Suprapubic skin (tissue), 4 donors: ENCODE data around the gene PCBP2. TPM values are rescaled to one million over a fixed set of nuclear protein-coding genes. Genes with fewer than 3 reads are reported as not detected.

Experiments
- DNase-seq, 2 donors: peaks; one replicate each; pipeline ENCODE4 v3.0.0-alpha.2; 2019; ENCODE audit warnings: low spot score in 2 of 2
- H3K27ac ChIP-seq: fragments of 200-600 bp; sonication (generic); one replicate; pipeline ENCODE4 v1.5.1; 2019
- H3K27me3 ChIP-seq: fragments of 200-600 bp; sonication (generic); one replicate; pipeline ENCODE4 v1.5.1; 2019
- H3K36me3 ChIP-seq: fragments of 200-600 bp; sonication (generic); one replicate; pipeline ENCODE4 v1.5.1; 2019
- H3K4me1 ChIP-seq: fragments of 200-600 bp; sonication (generic); one replicate; pipeline ENCODE4 v1.5.1; 2019
- H3K4me3 ChIP-seq: fragments of 200-600 bp; sonication (generic); one replicate; pipeline ENCODE4 v1.5.1; 2019; ENCODE audit warnings: mild to moderate bottlenecking
- H3K9me3 ChIP-seq: fragments of 200-600 bp; sonication (generic); one replicate; pipeline ENCODE4 v1.5.1; 2019
- EP300 ChIP-seq: sonication (generic); formaldehyde crosslinking; IDR thresholded peaks from one replicate; pipeline ENCODE4 v1.6.1; 2017; ENCODE audit warnings: antibody characterized with exemption
- POLR2A ChIP-seq, 2 donors: fragments of 450-650 bp; IDR thresholded peaks; one replicate each; pipeline ENCODE4 v1.6.1; 2017; ENCODE audit warnings: antibody characterized with exemption in 2 of 2, mild to moderate bottlenecking in 2 of 2, moderate library complexity in 2 of 2
- POLR2AphosphoS5 ChIP-seq, 3 donors: sonication (generic); formaldehyde crosslinking; IDR thresholded peaks; one replicate each; pipeline ENCODE4 v1.6.1; 2017; ENCODE audit warnings: antibody characterized with exemption in 3 of 3
- WGBS: methylation state at CpG from one replicate; pipeline ENCODE4 v1.1.5; 2018; 5-methylcytosine and 5-hydroxymethylcytosine counted together
- total RNA-seq, 4 donors: library from RNA; depleted of rRNA; stranded (reverse); fragments of >200 nt; gene quantifications; one replicate each; pipeline ENCODE4 v1.1.0, GENCODE V29; 2016
- TF ChIP-seq, protein P1 (sequence below), 2 donors: fragments of 200-600 bp in 1 of 2; fragments of 450-650 bp in 1 of 2; sonication (generic) in 1 of 2; IDR thresholded peaks; one replicate each; pipeline ENCODE4 v1.5.1; 2016 to 2019; ENCODE audit warnings: antibody characterized with exemption in 2 of 2, mild to moderate bottlenecking in 1 of 2, moderate library complexity in 1 of 2

Gene PCBP2
- total RNA-seq, 4 donors from 2014 or later = 480 to 803 (median 584) TPM

DNA sequence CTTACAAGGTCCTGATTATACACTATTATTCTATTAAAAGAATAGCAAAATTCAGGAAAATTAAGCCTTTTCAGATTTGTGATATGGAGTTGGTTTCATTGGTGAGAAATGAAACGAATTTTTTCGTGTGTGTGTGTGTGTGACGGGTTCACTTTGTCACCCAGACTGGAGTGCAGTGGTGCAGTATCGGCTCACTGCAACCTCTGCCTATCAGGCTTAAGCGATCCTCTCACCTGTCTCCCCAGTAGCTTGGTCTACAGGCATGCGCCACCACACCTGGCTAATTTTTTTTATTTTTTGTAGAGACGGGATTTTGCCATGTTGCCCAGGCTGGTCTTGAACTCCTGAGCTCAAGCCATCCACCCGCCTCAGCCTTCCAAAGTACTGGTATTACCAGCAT lies 9.7 kb downstream of the PCBP2 start:
- H3K9me3 ChIP-seq = no peaks in the 10 kb centered on the region
- no peak overlapping the region for H3K27ac ChIP-seq
- H3K27me3 ChIP-seq = no peaks in the 10 kb centered on the region
- DNase-seq = no peak
- 88% methylated on average over 8 of the region's 8 CpGs for WGBS
- no peak overlapping the region for H3K4me3 ChIP-seq
- H3K4me1 ChIP-seq = peaks cover 13% of the 10 kb centered on the region
- peaks cover 100% of the 10 kb centered on the region for H3K36me3 ChIP-seq
- TF ChIP-seq, protein P1, sequence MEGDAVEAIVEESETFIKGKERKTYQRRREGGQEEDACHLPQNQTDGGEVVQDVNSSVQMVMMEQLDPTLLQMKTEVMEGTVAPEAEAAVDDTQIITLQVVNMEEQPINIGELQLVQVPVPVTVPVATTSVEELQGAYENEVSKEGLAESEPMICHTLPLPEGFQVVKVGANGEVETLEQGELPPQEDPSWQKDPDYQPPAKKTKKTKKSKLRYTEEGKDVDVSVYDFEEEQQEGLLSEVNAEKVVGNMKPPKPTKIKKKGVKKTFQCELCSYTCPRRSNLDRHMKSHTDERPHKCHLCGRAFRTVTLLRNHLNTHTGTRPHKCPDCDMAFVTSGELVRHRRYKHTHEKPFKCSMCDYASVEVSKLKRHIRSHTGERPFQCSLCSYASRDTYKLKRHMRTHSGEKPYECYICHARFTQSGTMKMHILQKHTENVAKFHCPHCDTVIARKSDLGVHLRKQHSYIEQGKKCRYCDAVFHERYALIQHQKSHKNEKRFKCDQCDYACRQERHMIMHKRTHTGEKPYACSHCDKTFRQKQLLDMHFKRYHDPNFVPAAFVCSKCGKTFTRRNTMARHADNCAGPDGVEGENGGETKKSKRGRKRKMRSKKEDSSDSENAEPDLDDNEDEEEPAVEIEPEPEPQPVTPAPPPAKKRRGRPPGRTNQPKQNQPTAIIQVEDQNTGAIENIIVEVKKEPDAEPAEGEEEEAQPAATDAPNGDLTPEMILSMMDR (IDR thresholded peaks at IDR 0.05) = no peak
- TF ChIP-seq POLR2AphosphoS5 (IDR thresholded peaks at IDR 0.05) (no peak), EP300 (no peak), POLR2A (IDR thresholded peaks at IDR 0.05) (no peak)

DNA sequence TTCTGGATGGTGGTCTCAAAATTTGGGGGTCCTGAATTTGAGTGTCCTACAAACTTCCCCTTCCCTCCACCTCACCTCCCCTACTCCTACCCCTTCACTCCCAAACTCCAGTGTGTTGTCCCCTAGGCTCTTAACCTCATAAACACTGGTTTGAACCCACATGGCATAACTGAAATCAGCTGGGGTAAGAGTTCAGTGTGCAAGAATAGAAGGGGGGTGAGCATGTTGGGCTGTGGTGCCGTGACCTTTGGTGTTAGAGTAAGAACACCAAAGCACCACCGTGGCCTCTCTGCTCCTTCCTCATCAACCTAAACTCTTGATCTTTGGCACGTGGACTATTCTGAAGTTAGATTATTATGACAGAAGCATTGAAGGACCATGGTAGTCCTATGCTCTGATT lies 11.0 kb downstream of the PCBP2 start:
- H3K4me3 ChIP-seq = no peak overlapping the region
- no peaks in the 10 kb centered on the region for H3K9me3 ChIP-seq
- no peaks in the 10 kb centered on the region for H3K27me3 ChIP-seq
- no peak for DNase-seq
- WGBS = 80% methylated on average over 3 of the region's 3 CpGs
- TF ChIP-seq POLR2AphosphoS5 (IDR thresholded peaks at IDR 0.05) = no peak
- TF ChIP-seq POLR2A (IDR thresholded peaks at IDR 0.05) = no peak
- TF ChIP-seq, protein P1 (IDR thresholded peaks at IDR 0.05) = no peak
- TF ChIP-seq EP300 = no peak
- H3K36me3 ChIP-seq = peaks cover 100% of the 10 kb centered on the region
- peaks cover 14% of the 10 kb centered on the region for H3K4me1 ChIP-seq
- H3K27ac ChIP-seq = no peak overlapping the region

DNA sequence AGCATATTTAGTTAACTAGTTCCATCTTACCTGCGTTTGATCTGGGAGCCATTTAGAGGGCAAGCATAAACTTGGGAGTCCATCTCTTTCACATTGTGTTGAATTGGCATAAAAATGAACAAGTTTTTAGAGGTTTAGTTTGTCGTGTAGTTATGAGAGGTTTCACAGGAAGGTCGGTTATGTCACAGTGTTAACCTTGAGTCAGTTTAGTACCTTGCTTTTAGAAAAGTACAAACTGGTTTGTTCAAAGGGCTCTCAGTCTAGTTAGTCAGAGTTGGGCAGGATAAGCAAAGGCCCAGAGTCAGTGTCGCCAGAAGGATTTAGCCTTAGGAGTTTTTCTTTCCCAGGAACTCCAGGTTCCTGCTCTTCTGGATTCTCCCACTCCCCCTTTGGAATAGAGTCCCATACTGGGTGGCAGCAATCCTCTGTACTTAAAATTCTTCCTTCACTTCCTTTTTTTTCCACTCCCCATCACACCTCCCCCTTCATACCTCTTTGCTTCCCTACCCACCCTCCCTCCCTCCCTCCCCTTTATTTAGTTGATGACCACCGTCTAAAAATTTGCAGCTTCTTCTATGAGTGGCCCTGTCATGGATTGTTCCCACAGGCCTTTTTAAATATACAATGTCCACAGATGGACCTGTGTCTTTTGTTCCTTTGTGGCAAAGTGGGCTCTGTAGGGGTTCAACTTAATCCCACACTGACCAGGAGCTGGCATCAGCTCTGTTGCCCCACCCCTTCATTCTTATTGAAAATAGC lies 12.1 kb downstream of the PCBP2 start:
- Histone ChIP-seq H3K9me3 (no peaks in the 10 kb centered on the region), H3K27ac (no peak overlapping the region), H3K4me3 (no peak overlapping the region), H3K36me3 (peaks cover 100% of the 10 kb centered on the region), H3K4me1 (peaks cover 14% of the 10 kb centered on the region), H3K27me3 (no peaks in the 10 kb centered on the region)
- DNase-seq = no peak
- TF ChIP-seq, protein P1 (IDR thresholded peaks at IDR 0.05) = no peak
- TF ChIP-seq EP300 = no peak
- TF ChIP-seq POLR2A (IDR thresholded peaks at IDR 0.05) = no peak
- TF ChIP-seq POLR2AphosphoS5 (IDR thresholded peaks at IDR 0.05) = no peak
- 65% methylated on average over 5 of the region's 5 CpGs for WGBS

DNA sequence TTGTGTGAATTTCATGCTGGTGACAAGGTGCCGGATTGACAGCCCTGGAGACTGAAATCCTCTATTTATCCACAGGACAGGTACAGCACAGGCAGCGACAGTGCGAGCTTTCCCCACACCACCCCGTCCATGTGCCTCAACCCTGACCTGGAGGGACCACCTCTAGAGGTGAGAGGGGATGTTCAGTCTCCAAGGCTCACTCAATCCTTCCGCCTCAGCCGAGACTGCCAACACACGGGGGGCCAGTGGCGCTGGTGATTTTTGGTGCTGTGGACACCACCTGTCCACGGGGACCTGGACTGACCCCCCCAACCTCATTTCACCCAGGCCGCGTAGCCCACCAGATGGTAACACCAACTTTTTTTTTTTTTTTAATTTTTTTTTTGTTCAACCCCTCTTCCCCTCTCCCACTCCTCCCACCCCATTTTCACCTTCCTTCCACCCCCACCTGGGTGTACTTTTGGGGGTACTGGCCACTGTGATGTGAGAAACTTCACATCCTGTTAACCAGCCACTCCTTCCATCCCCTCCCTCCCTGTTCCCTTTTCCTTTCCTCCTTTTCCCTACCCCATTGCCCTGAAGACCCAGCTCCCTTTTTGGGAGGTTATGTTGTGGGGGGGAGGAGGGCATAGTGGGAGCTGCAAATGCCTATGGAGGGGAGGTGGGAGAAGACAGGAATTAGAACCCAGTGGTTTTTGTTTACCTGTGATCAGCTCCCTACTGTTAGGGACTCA lies 12.9 kb downstream of the PCBP2 start:
- Histone ChIP-seq H3K4me1 (peaks cover 14% of the 10 kb centered on the region), H3K4me3 (no peak overlapping the region), H3K36me3 (peaks cover 100% of the 10 kb centered on the region), H3K27me3 (no peaks in the 10 kb centered on the region), H3K9me3 (no peaks in the 10 kb centered on the region), H3K27ac (no peak overlapping the region)
- 93% methylated on average over 11 of the region's 11 CpGs for WGBS
- DNase-seq = no peak
- TF ChIP-seq POLR2A (IDR thresholded peaks at IDR 0.05) = no peak
- TF ChIP-seq POLR2AphosphoS5 (IDR thresholded peaks at IDR 0.05) = no peak
- TF ChIP-seq, protein P1 (IDR thresholded peaks at IDR 0.05) = no peak
- TF ChIP-seq EP300 = no peak

DNA sequence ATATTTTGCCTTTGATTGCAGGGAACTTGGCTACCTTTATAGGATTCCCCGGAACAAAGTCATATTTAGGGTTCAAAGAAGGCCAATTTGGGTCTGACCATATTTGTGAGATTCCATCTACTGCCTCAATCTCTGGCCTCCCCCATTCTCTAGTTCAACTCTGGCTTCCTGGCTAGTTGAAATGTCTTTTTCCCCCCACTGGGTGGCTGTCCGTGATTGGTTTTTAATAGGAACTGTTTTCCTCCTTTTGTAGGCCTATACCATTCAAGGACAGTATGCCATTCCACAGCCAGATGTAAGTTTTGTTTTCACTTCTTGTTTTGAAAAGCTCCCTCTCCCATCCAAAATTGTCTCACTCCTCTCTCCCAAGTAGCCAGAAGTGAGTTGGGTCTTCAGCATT lies 13.8 kb downstream of the PCBP2 start:
- Histone ChIP-seq H3K9me3 (no peaks in the 10 kb centered on the region), H3K4me1 (peaks cover 14% of the 10 kb centered on the region), H3K27me3 (no peaks in the 10 kb centered on the region), H3K27ac (no peak overlapping the region), H3K4me3 (no peak overlapping the region), H3K36me3 (peaks cover 100% of the 10 kb centered on the region)
- 65% methylated on average over 2 of the region's 2 CpGs for WGBS
- no peak for TF ChIP-seq POLR2A (IDR thresholded peaks at IDR 0.05)
- TF ChIP-seq EP300 = no peak
- TF ChIP-seq, protein P1 (IDR thresholded peaks at IDR 0.05) = no peak
- no peak for TF ChIP-seq POLR2AphosphoS5 (IDR thresholded peaks at IDR 0.05)
- no peak for DNase-seq
